Medulla oblongata (tissue), 1 donor: ENCODE measurements around the gene ZNF512B.
"Not testable (repeated sequence)": the region's sequence is repeated elsewhere in the genome, so short reads cannot be mapped to it uniquely, and the experiment has no call there.

ENCODE experiments used
- DNase-seq: peaks from one replicate; pipeline ENCODE4 v3.0.0-alpha.2; 2015; ENCODE audit errors: extremely low spot score

The ZNF512B gene

GRCh38 chr20:63977739-63978276 is 8.1 kb upstream of the ZNF512B start:
- DNase-seq: no peak

DNA sequence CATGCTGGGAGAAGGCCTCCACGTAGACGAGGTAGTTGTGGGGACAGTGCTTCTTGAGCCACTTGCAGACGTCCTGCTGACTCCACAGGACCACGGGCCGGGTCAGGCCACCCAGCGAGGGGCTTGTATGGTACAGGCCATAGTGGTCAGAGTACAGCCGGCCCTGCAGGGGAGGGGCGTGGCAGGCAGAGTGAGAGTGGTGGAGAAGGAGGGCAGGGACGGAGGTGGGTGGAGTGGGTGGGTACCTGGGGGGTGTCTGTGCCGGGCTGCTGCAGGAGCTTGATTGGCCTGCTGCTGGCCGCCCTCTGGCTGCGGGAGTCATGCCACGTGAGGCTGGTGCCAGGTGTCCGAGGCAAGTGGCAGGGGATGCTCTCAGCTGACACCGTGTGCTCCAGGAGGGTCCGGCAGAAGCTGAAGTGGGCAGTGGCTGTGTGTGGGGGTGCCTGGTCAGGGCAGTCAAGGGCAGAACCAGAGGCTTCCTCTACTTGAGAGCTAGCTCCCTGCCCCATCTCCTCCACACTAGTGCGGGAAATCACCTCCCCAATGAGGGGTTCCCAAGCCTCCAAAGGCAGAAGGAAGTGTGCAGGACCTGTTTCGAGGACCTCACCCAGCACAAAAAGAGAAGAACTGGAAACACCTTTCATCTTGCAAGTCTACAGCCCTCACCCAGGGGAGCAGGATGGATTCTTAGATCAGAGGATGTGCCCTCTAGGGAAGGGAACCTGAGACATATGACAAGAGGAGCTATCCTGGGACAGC is 7.4 kb upstream of the ZNF512B start:
- DNase-seq: no peak

DNA sequence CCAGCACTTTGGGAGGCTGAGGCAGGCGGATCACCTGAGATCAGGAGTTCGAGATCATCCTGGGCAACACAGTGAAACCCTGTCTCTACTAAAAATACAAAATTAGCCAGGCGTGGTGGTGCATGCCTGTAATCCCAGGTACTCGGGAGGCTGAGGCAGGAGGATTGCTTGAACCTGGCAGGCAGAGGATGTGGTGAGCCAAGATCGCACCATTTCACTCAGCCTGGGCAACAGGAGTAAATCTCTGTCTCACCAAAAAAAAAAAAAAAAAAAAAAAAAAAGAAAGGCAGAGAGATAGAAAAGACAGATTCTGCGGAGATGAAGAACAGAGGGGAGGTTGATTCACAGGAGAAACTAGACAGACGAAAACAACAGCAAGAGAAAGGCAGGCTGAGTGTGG is 6.8 kb upstream of the ZNF512B start:
- DNase-seq: not testable (repeated sequence)

- DNase-seq: no peak
These were observed 4.9 kb upstream of the ZNF512B start for GRCh38 chr20:63974402-63975200.

GRCh38 chr20:63973636-63974401 is 4.1 kb upstream of the ZNF512B start:
- peak; percentile 90 for DNase-seq

DNA sequence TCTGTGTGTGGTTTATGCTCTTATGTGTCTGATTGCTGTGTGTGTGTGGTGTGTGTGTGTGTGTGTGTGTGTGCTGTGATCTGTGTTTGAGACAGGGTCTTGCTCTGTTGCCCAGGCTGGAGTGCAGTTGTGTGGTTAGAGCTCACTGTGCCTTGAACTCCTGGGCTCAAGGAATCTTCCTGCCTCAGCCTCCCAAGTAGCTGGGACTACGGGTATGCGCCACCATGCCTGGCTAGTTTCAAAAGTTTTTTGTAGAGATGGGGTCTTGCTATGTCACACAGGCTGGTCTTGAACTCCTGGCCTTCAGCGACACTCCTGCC is 3.4 kb upstream of the ZNF512B start:
- DNase-seq: no peak

- no peak for DNase-seq
These were observed 2.8 kb upstream of the ZNF512B start for GRCh38 chr20:63972312-63973159.

- DNase-seq: not testable (repeated sequence)
These were observed 2.2 kb upstream of the ZNF512B start for GRCh38 chr20:63971960-63972311.

DNA sequence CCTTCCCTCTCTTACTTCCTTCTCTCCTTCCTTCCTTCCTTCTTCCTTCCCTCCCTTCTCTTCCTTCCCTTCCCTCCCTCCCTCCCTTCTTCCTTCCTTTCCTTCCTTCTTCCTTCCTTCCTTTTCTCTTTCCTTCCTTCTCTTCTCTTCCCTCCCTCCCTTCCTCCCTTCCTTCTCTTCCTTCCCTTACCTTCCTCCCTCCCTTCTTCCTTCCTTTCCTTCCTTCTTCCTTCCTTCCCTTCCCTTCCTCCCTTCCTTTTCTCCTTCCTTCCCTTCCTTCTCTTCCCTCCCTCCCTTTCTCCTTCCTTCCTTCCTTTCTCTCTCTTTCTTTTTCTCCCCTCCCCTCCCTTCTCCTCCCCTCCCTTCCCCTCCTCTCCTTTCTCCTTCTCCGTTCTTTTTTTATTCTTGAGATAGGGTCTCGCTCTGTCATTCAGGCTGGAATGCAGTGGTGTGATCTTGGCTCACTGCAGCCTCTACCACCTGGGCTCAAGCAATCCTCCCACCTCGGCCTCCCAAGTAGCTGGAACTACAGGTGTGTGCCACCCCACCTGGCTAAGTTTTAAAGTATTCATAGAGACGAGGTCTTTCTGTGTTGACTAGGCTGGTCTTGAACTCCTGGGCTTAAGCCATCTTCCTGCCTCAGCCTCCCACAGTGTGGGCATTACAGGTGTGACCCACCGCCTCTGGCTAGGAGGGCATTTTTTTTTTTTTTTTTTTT is 1.1 kb upstream of the ZNF512B start:
- no peak for DNase-seq

- DNase-seq: no peak
These were observed 586 bp downstream of the ZNF512B start for GRCh38 chr20:63968928-63969760.

GRCh38 chr20:63968136-63968927 is 1.4 kb downstream of the ZNF512B start:
- no peak for DNase-seq

- DNase-seq: no peak
These were observed 2.2 kb downstream of the ZNF512B start for GRCh38 chr20:63967330-63968135.

GRCh38 chr20:63966944-63967322 is 2.8 kb downstream of the ZNF512B start:
- no peak for DNase-seq

DNA sequence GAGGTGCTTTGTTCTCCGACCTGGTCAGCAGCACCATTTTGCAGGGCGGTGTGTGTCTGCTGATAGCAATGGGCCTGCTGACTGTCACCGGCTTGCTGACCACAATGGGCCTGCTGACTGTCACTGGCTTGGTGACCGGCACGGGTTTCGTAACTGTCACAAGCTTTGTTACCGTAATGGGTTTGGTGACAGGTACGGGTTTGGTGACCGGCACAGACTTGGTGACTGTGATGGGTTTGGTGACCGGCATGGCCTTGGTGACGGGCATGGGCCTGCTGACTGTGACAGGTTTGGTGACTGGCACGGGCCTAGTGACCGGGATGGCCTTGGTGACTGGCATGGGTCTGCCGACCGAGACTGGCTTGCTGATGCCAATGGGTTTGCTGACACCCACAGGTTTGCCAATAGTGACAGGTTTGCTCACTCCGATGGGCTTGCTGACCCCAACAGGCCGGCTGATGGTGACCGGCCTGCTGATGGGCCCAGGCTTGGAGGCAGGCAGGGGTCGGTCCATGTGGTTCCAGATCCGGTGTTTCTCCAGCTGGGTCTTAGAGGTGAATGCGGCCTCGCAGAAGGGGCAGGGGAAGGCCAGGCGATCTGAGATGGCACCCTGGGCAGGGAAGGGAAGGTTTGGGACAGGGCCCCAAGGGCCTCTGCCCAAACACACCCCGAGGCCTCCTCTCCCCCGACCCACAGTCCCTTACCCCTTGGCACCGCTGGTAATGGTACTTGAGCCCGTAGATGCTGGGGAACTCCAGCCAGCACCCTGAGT is 3.4 kb downstream of the ZNF512B start:
- no peak for DNase-seq

- DNase-seq: no peak
These were observed 5.3 kb downstream of the ZNF512B start for GRCh38 chr20:63964412-63964811.

GRCh38 chr20:63963784-63964301 is 5.9 kb downstream of the ZNF512B start:
- no peak for DNase-seq

GRCh38 chr20:63963348-63963741 is 6.4 kb downstream of the ZNF512B start:
- DNase-seq: no peak
